ENCODE data around the gene GNPDA1. TPM values are rescaled to one million over a fixed set of nuclear protein-coding genes. Genes with fewer than 3 reads are reported as not detected.

Gene GNPDA1
- total and polyA plus RNA-seq, 10 donors: 13.9 to 35.7 (median 29.3) TPM

- H3K27me3 ChIP-seq (replicated peaks in 1 of 7): no peaks in the 10 kb centered on the region
- peak within 1 kb of the TSS; percentile 96 to 99 (median 97) for H3K27ac ChIP-seq
- peak; percentile 100 for DNase-seq
- TF ChIP-seq POLR2A (IDR thresholded peaks at IDR 0.05) (peak in 2 of 3 donors; percentile 76 to 79), POLR2AphosphoS5 (IDR thresholded peaks at IDR 0.05) (peak; percentile 95 to 98 (median 98)), CTCF (IDR thresholded peaks at IDR 0.05 in 8 of 11, conservative IDR thresholded peaks at IDR 0.05 in 3 of 11) (peak; percentile 89 to 99 (median 97))
- WGBS, 5 donors: 0 to 1% (median 1%) methylated on average over 32 to 63 of the region's 63 CpGs
- intact Hi-C loops (cut with DNase I; ENCODE audit: low total_unique reads): no loop called here
- peak within 1 kb of the TSS; percentile 59 to 78 (median 67) for H3K4me3 ChIP-seq
- peaks cover 13 to 60% (median 38%) of the 10 kb centered on the region in 6 donors for H3K4me1 ChIP-seq
- H3K36me3 ChIP-seq: peaks cover 0 to 31% (median 3%) of the 10 kb centered on the region in 6 donors
- H3K9me3 ChIP-seq: no peaks in the 10 kb centered on the region
These were observed 43.8 kb downstream of the GNPDA1 start, which contains the start of gene RNF14 for GRCh38 chr5:141968914-141969608. Gene RNF14, plus strand, starts transcription at chr5:141969105. Its CDS starts 4,484 bp downstream, at chr5:141973589.

- Histone ChIP-seq H3K4me1 (peaks cover 13 to 46% (median 35%) of the 10 kb centered on the region in 6 donors), H3K27me3 (replicated peaks in 1 of 7) (no peaks in the 10 kb centered on the region), H3K9me3 (no peaks in the 10 kb centered on the region), H3K27ac (no peak overlapping the region), H3K4me3 (no peak overlapping the region), H3K36me3 (peaks cover 0 to 9% (median 0%) of the 10 kb centered on the region in 6 donors)
- WGBS, 5 donors: 80 to 92% (median 86%) methylated on average over 2 of the region's 2 CpGs
- DNase-seq: no peak
- intact Hi-C loops (cut with DNase I; ENCODE audit: low total_unique reads): no loop called here
- TF ChIP-seq CTCF (IDR thresholded peaks at IDR 0.05 in 8 of 11, conservative IDR thresholded peaks at IDR 0.05 in 3 of 11) (no peak), POLR2AphosphoS5 (IDR thresholded peaks at IDR 0.05) (no peak), POLR2A (IDR thresholded peaks at IDR 0.05) (no peak)
These were observed 45.9 kb downstream of the GNPDA1 start for GRCh38 chr5:141966963-141967333.

- 74 to 88% (median 77%) methylated on average over 4 of the region's 4 CpGs for WGBS, 5 donors
- TF ChIP-seq CTCF (IDR thresholded peaks at IDR 0.05 in 8 of 11, conservative IDR thresholded peaks at IDR 0.05 in 3 of 11) (no peak), POLR2AphosphoS5 (IDR thresholded peaks at IDR 0.05) (no peak), POLR2A (IDR thresholded peaks at IDR 0.05) (no peak)
- DNase-seq: no peak
- H3K27me3 ChIP-seq (replicated peaks in 1 of 7): no peaks in the 10 kb centered on the region
- peaks cover 0 to 4% (median 0%) of the 10 kb centered on the region in 6 donors for H3K36me3 ChIP-seq
- H3K9me3 ChIP-seq: no peaks in the 10 kb centered on the region
- H3K4me1 ChIP-seq: peaks cover 13 to 47% (median 33%) of the 10 kb centered on the region in 6 donors
- no peak overlapping the region for H3K27ac ChIP-seq
- intact Hi-C loops (cut with DNase I; ENCODE audit: low total_unique reads): no loop called here
- H3K4me3 ChIP-seq: no peak overlapping the region
These were observed 46.4 kb downstream of the GNPDA1 start for GRCh38 chr5:141966275-141966962.

GRCh38 chr5:141965071-141965470, 47.8 kb downstream of the GNPDA1 start:
- no peaks in the 10 kb centered on the region for H3K36me3 ChIP-seq
- intact Hi-C loops (cut with DNase I; ENCODE audit: low total_unique reads): no loop called here
- no peak for DNase-seq
- no peak overlapping the region for H3K4me3 ChIP-seq
- WGBS, 5 donors: 77 to 89% (median 79%) methylated on average over 7 of the region's 7 CpGs
- no peaks in the 10 kb centered on the region for H3K27me3 ChIP-seq (replicated peaks in 1 of 7)
- peaks cover 19 to 48% (median 34%) of the 10 kb centered on the region in 6 donors for H3K4me1 ChIP-seq
- no peak for TF ChIP-seq POLR2A (IDR thresholded peaks at IDR 0.05)
- TF ChIP-seq CTCF (IDR thresholded peaks at IDR 0.05 in 8 of 11, conservative IDR thresholded peaks at IDR 0.05 in 3 of 11): no peak
- TF ChIP-seq POLR2AphosphoS5 (IDR thresholded peaks at IDR 0.05): no peak
- no peak overlapping the region for H3K27ac ChIP-seq
- no peaks in the 10 kb centered on the region for H3K9me3 ChIP-seq

Measured in spleen (tissue), 11 donors.